Measurements from ENCODE around the gene CEACAM20. TPM values are rescaled to one million over a fixed set of nuclear protein-coding genes. Genes with fewer than 3 reads are reported as not detected.

Gene CEACAM20
- polyA plus RNA-seq, 1 donor from 2014 or later = not detected

- no peaks in the 10 kb centered on the region for H3K27me3 ChIP-seq (ENCODE audit: insufficient read depth, low read depth, low read length)
- TF ChIP-seq SMC3 (conservative IDR thresholded peaks at IDR 0.05; ENCODE audit: poor library complexity) = no peak
- H3F3A ChIP-seq (ENCODE audit: insufficient read depth, low read length, poor library complexity, severe bottlenecking) = no peaks in the 10 kb centered on the region
- no peak overlapping the region for H3K4me3 ChIP-seq (ENCODE audit: low read length)
- H3K4me2 ChIP-seq (ENCODE audit: low read length) = no peak overlapping the region
- H3K9ac ChIP-seq (ENCODE audit: low read length) = no peak overlapping the region
- H3K36me3 ChIP-seq (ENCODE audit: insufficient read depth, low read length) = no peaks in the 10 kb centered on the region
- peaks cover 4% of the 10 kb centered on the region for H3K9me3 ChIP-seq (ENCODE audit: low read length)
- H3K79me2 ChIP-seq (replicated peaks; ENCODE audit: insufficient read depth, low read length) = no peaks in the 10 kb centered on the region
- H3K9me2 ChIP-seq (ENCODE audit: insufficient read depth, low read length) = no peaks in the 10 kb centered on the region
- H2AFZ ChIP-seq (ENCODE audit: low read depth, low read length) = no peak overlapping the region
- H4K20me1 ChIP-seq (ENCODE audit: insufficient read depth) = no peaks in the 10 kb centered on the region
- H3K27ac ChIP-seq (ENCODE audit: low read length) = no peak overlapping the region
Observed at GRCh38 chr19:44570603-44570983, 41.1 kb upstream of the CEACAM20 start.

GRCh38 chr19:44567745-44568144 lies 38.3 kb upstream of the CEACAM20 start:
- Histone ChIP-seq H2AFZ (ENCODE audit: low read depth, low read length) (no peak overlapping the region), H3K9me3 (ENCODE audit: low read length) (no peaks in the 10 kb centered on the region), H3K4me3 (ENCODE audit: low read length) (no peak overlapping the region), H3K36me3 (ENCODE audit: insufficient read depth, low read length) (no peaks in the 10 kb centered on the region), H3F3A (ENCODE audit: insufficient read depth, low read length, poor library complexity, severe bottlenecking) (no peaks in the 10 kb centered on the region), H3K4me2 (ENCODE audit: low read length) (no peak overlapping the region), H3K27ac (ENCODE audit: low read length) (no peak overlapping the region), H3K27me3 (ENCODE audit: insufficient read depth, low read depth, low read length) (no peaks in the 10 kb centered on the region), H3K9ac (ENCODE audit: low read length) (no peak overlapping the region), H3K9me2 (ENCODE audit: insufficient read depth, low read length) (no peaks in the 10 kb centered on the region), H4K20me1 (ENCODE audit: insufficient read depth) (no peaks in the 10 kb centered on the region), H3K79me2 (replicated peaks; ENCODE audit: insufficient read depth, low read length) (no peaks in the 10 kb centered on the region)
- TF ChIP-seq SMC3 (conservative IDR thresholded peaks at IDR 0.05; ENCODE audit: poor library complexity) (no peak), RAD21 (conservative IDR thresholded peaks at IDR 0.05) (no peak), EP300 (conservative IDR thresholded peaks at IDR 0.05; ENCODE audit: poor library complexity, severe bottlenecking) (no peak), REST (IDR thresholded peaks at IDR 0.05; ENCODE audit: borderline replicate concordance) (no peak), POLR2AphosphoS5 (IDR thresholded peaks at IDR 0.05) (no peak), EZH2 (IDR thresholded peaks at IDR 0.05; ENCODE audit: borderline replicate concordance, insufficient read depth, low read length, poor library complexity, severe bottlenecking) (no peak), MXI1 (conservative IDR thresholded peaks at IDR 0.05; ENCODE audit: poor library complexity, severe bottlenecking) (no peak), CTCF (IDR thresholded peaks at IDR 0.05; ENCODE audit: poor library complexity, severe bottlenecking) (no peak), TAF1 (IDR thresholded peaks at IDR 0.05; ENCODE audit: low read depth) (no peak)

- no peaks in the 10 kb centered on the region for H3K27me3 ChIP-seq (ENCODE audit: insufficient read depth, low read depth, low read length)
- no peak overlapping the region for H3K9ac ChIP-seq (ENCODE audit: low read length)
- H3K9me2 ChIP-seq (ENCODE audit: insufficient read depth, low read length) = no peaks in the 10 kb centered on the region
- no peaks in the 10 kb centered on the region for H3K79me2 ChIP-seq (replicated peaks; ENCODE audit: insufficient read depth, low read length)
- H3K4me2 ChIP-seq (ENCODE audit: low read length) = no peak overlapping the region
- no peak overlapping the region for H3K4me3 ChIP-seq (ENCODE audit: low read length)
- TF ChIP-seq REST (IDR thresholded peaks at IDR 0.05; ENCODE audit: borderline replicate concordance) (no peak), SMC3 (conservative IDR thresholded peaks at IDR 0.05; ENCODE audit: poor library complexity) (no peak), POLR2AphosphoS5 (IDR thresholded peaks at IDR 0.05) (no peak), EP300 (conservative IDR thresholded peaks at IDR 0.05; ENCODE audit: poor library complexity, severe bottlenecking) (no peak), MXI1 (conservative IDR thresholded peaks at IDR 0.05; ENCODE audit: poor library complexity, severe bottlenecking) (no peak), RAD21 (conservative IDR thresholded peaks at IDR 0.05) (no peak), EZH2 (IDR thresholded peaks at IDR 0.05; ENCODE audit: borderline replicate concordance, insufficient read depth, low read length, poor library complexity, severe bottlenecking) (no peak), CTCF (IDR thresholded peaks at IDR 0.05; ENCODE audit: poor library complexity, severe bottlenecking) (no peak), TAF1 (IDR thresholded peaks at IDR 0.05; ENCODE audit: low read depth) (no peak)
- H3F3A ChIP-seq (ENCODE audit: insufficient read depth, low read length, poor library complexity, severe bottlenecking) = no peaks in the 10 kb centered on the region
- no peaks in the 10 kb centered on the region for H3K9me3 ChIP-seq (ENCODE audit: low read length)
- H2AFZ ChIP-seq (ENCODE audit: low read depth, low read length) = no peak overlapping the region
- no peaks in the 10 kb centered on the region for H3K36me3 ChIP-seq (ENCODE audit: insufficient read depth, low read length)
- H3K27ac ChIP-seq (ENCODE audit: low read length) = no peak overlapping the region
- no peaks in the 10 kb centered on the region for H4K20me1 ChIP-seq (ENCODE audit: insufficient read depth)
Observed at GRCh38 chr19:44566984-44567383, 37.5 kb upstream of the CEACAM20 start.

Data from neural cell (in vitro differentiated cells).